ENCODE results near the gene TTK. TPM values are rescaled to one million over a fixed set of nuclear protein-coding genes. Genes with fewer than 3 reads are reported as not detected.
"Not testable (repeated sequence)": the region's sequence is repeated elsewhere in the genome, so short reads cannot be mapped to it uniquely, and the experiment has no call there.

Gene TTK
- polyA plus RNA-seq, 1 donor from 2014 or later = 0.50 TPM

GRCh38 chr6:80005406-80005805 lies 957 bp downstream of the TTK start:
- Mint-ChIP-seq H3K4me1 (peaks cover 6 to 20% (median 17%) of the 10 kb centered on the region in 3 donors), H3K27me3 (no peaks in the 10 kb centered on the region), H3K27ac (peak overlapping the region in 2 of 3 donors; percentile 36 to 90), H3K4me3 (peak overlapping the region; percentile 86 to 94 (median 92)), H3K36me3 (no peaks in the 10 kb centered on the region), H3K9me3 (no peaks in the 10 kb centered on the region)

DNA sequence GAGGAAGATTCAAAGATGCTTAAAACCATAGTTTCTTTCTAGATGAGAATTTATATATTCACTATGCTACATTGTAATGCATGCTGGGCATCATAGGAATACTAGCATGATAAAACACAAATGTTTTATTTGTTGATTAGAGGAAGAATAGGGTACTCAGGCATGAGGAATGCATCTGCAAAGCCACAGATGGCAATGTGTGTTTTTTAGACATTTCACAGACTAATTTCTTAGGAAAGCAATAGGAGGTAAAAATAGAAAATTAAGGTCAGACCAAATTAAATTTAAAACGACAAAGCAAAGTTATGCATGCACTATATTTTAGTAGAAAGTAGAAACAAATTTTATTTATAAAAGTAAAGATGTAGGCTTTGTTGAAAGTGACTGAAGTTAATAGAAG lies 2.1 kb downstream of the TTK start:
- Mint-ChIP-seq H3K4me3 (peak overlapping the region in 1 of 4 donors; percentile 86), H3K36me3 (no peaks in the 10 kb centered on the region), H3K4me1 (peaks cover 6 to 20% (median 17%) of the 10 kb centered on the region in 3 donors), H3K27ac (no peak overlapping the region), H3K9me3 (no peaks in the 10 kb centered on the region), H3K27me3 (no peaks in the 10 kb centered on the region)

DNA sequence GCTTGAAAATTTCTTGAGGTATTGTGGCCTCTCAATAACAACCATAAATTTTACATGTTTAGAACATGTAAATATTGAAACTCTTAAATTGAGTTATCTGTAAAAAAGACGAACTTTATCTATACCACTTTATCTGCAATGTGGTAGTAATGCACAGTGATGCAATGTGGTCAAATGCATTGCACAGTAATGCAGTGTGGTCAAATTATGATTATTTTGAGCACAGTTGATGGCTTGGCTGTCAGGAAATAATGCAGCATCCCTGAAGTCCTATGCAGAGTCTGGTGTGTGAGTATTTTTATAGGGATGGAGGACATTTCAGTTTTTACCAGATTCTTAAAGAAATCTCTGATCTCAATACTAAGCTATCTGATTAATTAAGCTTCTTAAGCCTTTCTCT lies 5.1 kb downstream of the TTK start:
- Mint-ChIP-seq H3K9me3 (no peaks in the 10 kb centered on the region), H3K4me3 (no peak overlapping the region), H3K27ac (no peak overlapping the region), H3K27me3 (no peaks in the 10 kb centered on the region), H3K4me1 (peaks cover 0 to 9% (median 5%) of the 10 kb centered on the region in 3 donors), H3K36me3 (peaks cover 2% of the 10 kb centered on the region)

GRCh38 chr6:80010288-80010687 lies 5.8 kb downstream of the TTK start:
- Mint-ChIP-seq H3K4me3 (no peak overlapping the region), H3K27ac (no peak overlapping the region), H3K4me1 (peaks cover 0 to 3% (median 0%) of the 10 kb centered on the region in 3 donors), H3K27me3 (no peaks in the 10 kb centered on the region), H3K9me3 (no peaks in the 10 kb centered on the region), H3K36me3 (peaks cover 2% of the 10 kb centered on the region)

DNA sequence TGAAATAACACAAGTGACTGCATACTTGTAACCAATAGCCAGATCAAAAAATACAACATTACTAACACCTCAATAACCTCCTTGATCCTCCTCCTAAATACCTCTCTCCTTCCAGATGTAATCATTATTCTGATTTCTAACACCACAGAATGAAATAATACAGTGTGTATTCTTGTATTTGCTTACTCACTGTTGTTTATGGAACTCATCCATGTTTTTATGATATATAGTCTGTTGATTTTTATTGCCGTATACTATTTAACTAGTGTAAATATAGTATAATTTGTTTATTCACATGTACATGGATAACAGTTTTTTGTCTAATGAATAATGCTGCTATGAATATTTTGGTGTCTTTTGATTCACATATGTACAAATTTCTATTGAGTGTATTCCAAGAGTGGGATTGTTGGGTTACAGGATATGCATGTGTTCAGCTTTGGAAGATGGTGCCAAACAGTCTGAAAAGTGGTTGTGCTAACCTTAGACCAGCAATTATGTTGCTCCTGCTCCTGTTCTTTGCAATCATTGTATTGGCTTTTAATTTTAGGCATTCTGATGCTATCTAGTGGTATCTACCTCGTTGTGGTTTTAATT lies 11.5 kb downstream of the TTK start:
- peaks cover 0 to 2% (median 0%) of the 10 kb centered on the region in 3 donors for H3K4me1 Mint-ChIP-seq
- H3K4me3 Mint-ChIP-seq = no peak overlapping the region
- no peaks in the 10 kb centered on the region for H3K27me3 Mint-ChIP-seq
- no peak overlapping the region for H3K27ac Mint-ChIP-seq
- H3K9me3 Mint-ChIP-seq = no peaks in the 10 kb centered on the region
- peaks cover 3% of the 10 kb centered on the region for H3K36me3 Mint-ChIP-seq

- Mint-ChIP-seq H3K27ac (no peak overlapping the region), H3K9me3 (no peaks in the 10 kb centered on the region), H3K4me1 (peaks cover 0 to 6% (median 0%) of the 10 kb centered on the region in 3 donors), H3K36me3 (peaks cover 7% of the 10 kb centered on the region), H3K27me3 (no peaks in the 10 kb centered on the region), H3K4me3 (no peak overlapping the region)
Observed at GRCh38 chr6:80020381-80021120, 16.1 kb downstream of the TTK start.

DNA sequence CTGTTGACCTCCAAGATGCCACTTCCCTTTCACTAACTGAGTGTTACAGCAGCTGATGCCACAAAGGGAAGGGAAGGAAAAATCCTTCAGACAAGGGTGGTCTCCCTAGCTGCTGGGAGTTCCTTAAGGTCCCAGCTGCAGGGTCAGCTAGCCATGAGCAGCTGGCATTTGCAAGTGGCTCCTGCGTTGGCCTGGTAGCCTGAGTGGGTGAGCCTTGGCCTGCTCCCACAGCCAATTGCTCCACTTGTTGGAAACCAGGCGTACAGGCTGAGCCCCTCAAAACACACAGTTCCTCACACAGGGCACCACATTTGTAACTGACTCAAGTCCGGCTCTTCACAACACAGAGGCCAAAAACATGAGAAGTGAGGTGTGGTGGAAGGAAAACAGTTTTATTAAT lies 16.7 kb downstream of the TTK start:
- Mint-ChIP-seq H3K4me3 (no peak overlapping the region), H3K4me1 (peaks cover 0 to 6% (median 0%) of the 10 kb centered on the region in 3 donors), H3K36me3 (peaks cover 7% of the 10 kb centered on the region), H3K27me3 (no peaks in the 10 kb centered on the region), H3K9me3 (no peaks in the 10 kb centered on the region), H3K27ac (no peak overlapping the region)

- peaks cover 7% of the 10 kb centered on the region for H3K36me3 Mint-ChIP-seq
- no peaks in the 10 kb centered on the region for H3K9me3 Mint-ChIP-seq
- no peak overlapping the region for H3K27ac Mint-ChIP-seq
- H3K4me3 Mint-ChIP-seq = no peak overlapping the region
- H3K4me1 Mint-ChIP-seq = peaks cover 0 to 5% (median 0%) of the 10 kb centered on the region in 3 donors
- H3K27me3 Mint-ChIP-seq = no peaks in the 10 kb centered on the region
Observed at GRCh38 chr6:80021591-80021990, 17.1 kb downstream of the TTK start.

DNA sequence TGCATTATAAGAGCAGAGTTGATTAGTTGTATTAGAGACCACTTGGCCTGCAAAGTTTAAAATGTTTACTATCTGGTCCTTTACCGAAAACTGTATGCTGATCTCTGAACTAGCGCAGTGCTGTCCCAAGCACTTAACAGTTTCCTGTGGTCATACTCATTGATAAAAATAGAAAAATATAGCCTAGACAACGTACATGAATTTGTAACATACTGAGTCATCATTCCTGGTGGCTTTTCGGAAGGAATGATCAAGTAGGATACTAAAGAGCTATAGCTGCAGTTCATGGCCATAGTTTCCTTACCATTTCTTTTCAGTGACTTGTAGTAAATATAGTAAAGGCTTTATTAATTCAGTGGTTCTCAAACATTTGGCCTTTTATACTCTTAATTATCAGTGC lies 18.4 kb downstream of the TTK start:
- H3K9me3 Mint-ChIP-seq = no peaks in the 10 kb centered on the region
- H3K27me3 Mint-ChIP-seq = no peaks in the 10 kb centered on the region
- H3K27ac Mint-ChIP-seq = no peak overlapping the region
- H3K36me3 Mint-ChIP-seq = peaks cover 6% of the 10 kb centered on the region
- peaks cover 0 to 5% (median 0%) of the 10 kb centered on the region in 3 donors for H3K4me1 Mint-ChIP-seq
- no peak overlapping the region for H3K4me3 Mint-ChIP-seq

- H3K9me3 Mint-ChIP-seq = no peaks in the 10 kb centered on the region
- peaks cover 0 to 10% (median 4%) of the 10 kb centered on the region in 3 donors for H3K4me1 Mint-ChIP-seq
- no peaks in the 10 kb centered on the region for H3K27me3 Mint-ChIP-seq
- H3K36me3 Mint-ChIP-seq = peaks cover 6% of the 10 kb centered on the region
- no peak overlapping the region for H3K27ac Mint-ChIP-seq
- no peak overlapping the region for H3K4me3 Mint-ChIP-seq
Observed at GRCh38 chr6:80028589-80028988, 24.1 kb downstream of the TTK start.

- Mint-ChIP-seq H3K27me3 (no peaks in the 10 kb centered on the region), H3K9me3 (no peaks in the 10 kb centered on the region), H3K4me3 (no peak overlapping the region), H3K27ac (no peak overlapping the region), H3K36me3 (peaks cover 6% of the 10 kb centered on the region), H3K4me1 (peaks cover 0 to 10% (median 4%) of the 10 kb centered on the region in 3 donors)
Observed at GRCh38 chr6:80029470-80029869, 25.0 kb downstream of the TTK start.

DNA sequence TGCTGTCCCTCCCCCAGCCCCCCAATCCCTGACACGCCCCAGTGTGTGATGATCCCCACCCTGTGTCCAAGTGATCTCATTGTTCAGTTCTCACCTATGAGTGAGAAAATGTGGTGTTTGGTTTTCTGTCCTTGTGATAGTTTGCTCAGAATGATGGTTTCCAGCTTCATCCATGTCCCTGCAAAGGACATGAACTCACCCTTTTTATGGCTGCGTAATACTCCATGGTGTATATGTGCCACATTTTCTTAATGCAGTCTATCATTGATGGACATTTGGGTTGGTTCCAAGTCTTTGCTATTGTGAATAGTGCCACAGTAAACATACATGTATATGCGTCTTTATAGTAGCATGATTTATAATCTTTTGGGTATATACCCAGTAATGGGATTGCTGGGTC lies 43.8 kb downstream of the TTK start:
- not testable (repeated sequence) for H3K27me3 Mint-ChIP-seq, H3K4me1 Mint-ChIP-seq, H3K9me3 Mint-ChIP-seq, H3K27ac Mint-ChIP-seq, H3K4me3 Mint-ChIP-seq, H3K36me3 Mint-ChIP-seq

DNA sequence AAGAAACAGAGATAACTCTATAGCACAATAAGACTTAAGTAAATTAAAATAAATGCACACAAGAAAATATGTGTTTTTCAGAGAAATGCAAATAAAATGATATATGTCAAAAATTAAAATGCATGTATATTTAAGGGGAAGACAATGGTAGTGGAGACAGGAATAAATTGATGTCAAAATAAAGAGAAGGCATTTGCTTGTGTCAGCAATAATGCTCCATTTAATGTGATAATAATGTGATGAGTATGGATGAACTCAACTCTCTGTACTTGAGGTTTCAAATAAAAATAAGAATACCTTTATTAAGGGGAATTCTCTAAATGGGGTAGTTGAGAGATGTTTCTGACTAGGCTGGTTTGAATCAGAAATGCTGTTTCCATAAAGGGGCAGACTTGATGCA lies 56.3 kb downstream of the TTK start:
- no peak overlapping the region for H3K4me3 Mint-ChIP-seq
- no peaks in the 10 kb centered on the region for H3K9me3 Mint-ChIP-seq
- H3K36me3 Mint-ChIP-seq = no peaks in the 10 kb centered on the region
- H3K27me3 Mint-ChIP-seq = no peaks in the 10 kb centered on the region
- no peaks in the 10 kb centered on the region for H3K4me1 Mint-ChIP-seq
- H3K27ac Mint-ChIP-seq = no peak overlapping the region

DNA sequence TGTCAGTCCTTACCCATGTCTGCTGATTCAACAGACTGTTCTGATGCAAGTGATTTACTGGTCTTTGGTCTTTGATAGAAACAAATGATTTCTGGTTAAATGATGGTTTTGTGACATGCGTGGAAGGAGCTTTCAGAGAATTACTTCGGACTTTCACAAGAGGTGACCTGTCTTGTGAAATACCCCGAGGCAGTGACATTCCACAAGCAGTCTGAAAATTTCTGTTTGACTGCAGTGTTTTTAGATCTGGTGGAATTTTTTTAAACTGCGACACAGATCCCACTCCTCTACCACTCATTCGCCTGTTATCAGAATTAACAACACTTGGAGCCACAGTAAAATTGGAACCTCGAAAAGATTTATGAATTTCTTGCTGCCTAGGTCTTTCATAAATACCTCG lies 63.7 kb downstream of the TTK start:
- not testable (repeated sequence) for H3K4me1 Mint-ChIP-seq

GRCh38 chr6:80070431-80070830 lies 66.0 kb downstream of the TTK start:
- not testable (repeated sequence) for H3K4me1 Mint-ChIP-seq, H3K27me3 Mint-ChIP-seq

More for the DNA sequence above, 63.7 kb downstream of the TTK start:
- Mint-ChIP-seq H3K9me3 (peaks cover 0 to 12% (median 0%) of the 10 kb centered on the region in 3 donors), H3K27ac (peak overlapping the region in 1 of 3 donors; percentile 24)
- not testable (repeated sequence) for H3K36me3 Mint-ChIP-seq, H3K4me3 Mint-ChIP-seq, H3K27me3 Mint-ChIP-seq

GRCh38 chr6:80077067-80077466 lies 72.6 kb downstream of the TTK start:
- H3K36me3 Mint-ChIP-seq = peaks cover 3% of the 10 kb centered on the region
- no peaks in the 10 kb centered on the region for H3K4me1 Mint-ChIP-seq
- H3K9me3 Mint-ChIP-seq = peaks cover 0 to 14% (median 0%) of the 10 kb centered on the region in 3 donors
- H3K27me3 Mint-ChIP-seq = peaks cover 3% of the 10 kb centered on the region
- H3K27ac Mint-ChIP-seq = no peak overlapping the region
- H3K4me3 Mint-ChIP-seq = peak overlapping the region in 1 of 4 donors; percentile 3

More at GRCh38 chr6:80070431-80070830, 66.0 kb downstream of the TTK start:
- not testable (repeated sequence) for H3K4me3 Mint-ChIP-seq, H3K27ac Mint-ChIP-seq, H3K36me3 Mint-ChIP-seq
- H3K9me3 Mint-ChIP-seq = peaks cover 0 to 17% (median 0%) of the 10 kb centered on the region in 3 donors
